PFSK-1 (cell line): ENCODE measurements around the gene CENPS.

Experiments used
- FOXP2 ChIP-seq: optimal IDR thresholded peaks from 2 replicates; pipeline ENCODE3; 2011; ENCODE audit warnings: borderline replicate concordance, control low read depth, inconsistent platforms; ENCODE audit not compliant: insufficient read depth; ENCODE audit errors: extremely low read length, extremely low read depth
- POLR2AphosphoS5 ChIP-seq: IDR thresholded peaks from 2 replicates; pipeline ENCODE4 v1.6.1; 2012; ENCODE audit warnings: low read depth, mild to moderate bottlenecking, control low read depth, low read length, moderate library complexity
- REST ChIP-seq, 2 experiments: IDR thresholded peaks; 2 replicates each; pipeline versions ENCODE4 v1.6.1 to v1.8.0; 2011 to 2012; ENCODE audit warnings: low read depth in 2 of 2, low read length in 2 of 2, control low read depth in 1 of 2, inconsistent platforms in 1 of 2, mild to moderate bottlenecking in 1 of 2, moderate library complexity in 1 of 2; ENCODE audit not compliant: insufficient read depth in 1 of 2
- SIN3A ChIP-seq: IDR thresholded peaks from 2 replicates; pipeline ENCODE4 v1.6.1; 2012; ENCODE audit warnings: mild to moderate bottlenecking, low read length, moderate library complexity, borderline replicate concordance; ENCODE audit not compliant: insufficient read depth
- TAF1 ChIP-seq: IDR thresholded peaks from 2 replicates; pipeline ENCODE4 v1.6.1; 2012; ENCODE audit warnings: low read length, control low read depth, borderline replicate concordance; ENCODE audit not compliant: insufficient read depth

Gene CENPS

GRCh38 chr1:10386761-10387676 is 43.2 kb upstream of the CENPS start:
- TF ChIP-seq FOXP2 (no peak), SIN3A (no peak), TAF1 (no peak), REST (IDR thresholded peaks at IDR 0.05; ENCODE audit: insufficient read depth in 1 of 2, low read depth in 2 of 2, low read length in 2 of 2) (no peak), POLR2AphosphoS5 (no peak)

- no peak for TF ChIP-seq SIN3A
- no peak for TF ChIP-seq FOXP2
- TF ChIP-seq TAF1 = no peak
- no peak for TF ChIP-seq POLR2AphosphoS5
- TF ChIP-seq REST (IDR thresholded peaks at IDR 0.05; ENCODE audit: insufficient read depth in 1 of 2, low read depth in 2 of 2, low read length in 2 of 2) = no peak
Observed at GRCh38 chr1:10387677-10388386, 42.4 kb upstream of the CENPS start.

DNA sequence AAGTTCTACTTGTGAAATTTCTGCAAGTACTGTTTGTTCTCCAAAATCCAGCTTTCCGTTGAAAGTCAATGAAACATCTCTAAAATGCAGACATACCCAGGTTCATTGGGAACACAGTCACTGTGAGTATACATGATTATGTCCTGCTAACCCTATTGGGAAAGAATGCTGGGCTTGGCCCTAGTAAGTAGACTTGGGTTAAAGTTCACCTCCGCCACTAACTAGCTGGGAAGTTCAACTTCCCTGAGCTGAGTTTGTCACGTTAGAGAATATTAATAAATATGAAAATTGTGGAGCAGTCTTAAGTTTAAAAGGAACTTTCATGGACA is 41.9 kb upstream of the CENPS start:
- TF ChIP-seq TAF1 (no peak), POLR2AphosphoS5 (no peak), REST (IDR thresholded peaks at IDR 0.05; ENCODE audit: insufficient read depth in 1 of 2, low read depth in 2 of 2, low read length in 2 of 2) (no peak), SIN3A (no peak), FOXP2 (no peak)

DNA sequence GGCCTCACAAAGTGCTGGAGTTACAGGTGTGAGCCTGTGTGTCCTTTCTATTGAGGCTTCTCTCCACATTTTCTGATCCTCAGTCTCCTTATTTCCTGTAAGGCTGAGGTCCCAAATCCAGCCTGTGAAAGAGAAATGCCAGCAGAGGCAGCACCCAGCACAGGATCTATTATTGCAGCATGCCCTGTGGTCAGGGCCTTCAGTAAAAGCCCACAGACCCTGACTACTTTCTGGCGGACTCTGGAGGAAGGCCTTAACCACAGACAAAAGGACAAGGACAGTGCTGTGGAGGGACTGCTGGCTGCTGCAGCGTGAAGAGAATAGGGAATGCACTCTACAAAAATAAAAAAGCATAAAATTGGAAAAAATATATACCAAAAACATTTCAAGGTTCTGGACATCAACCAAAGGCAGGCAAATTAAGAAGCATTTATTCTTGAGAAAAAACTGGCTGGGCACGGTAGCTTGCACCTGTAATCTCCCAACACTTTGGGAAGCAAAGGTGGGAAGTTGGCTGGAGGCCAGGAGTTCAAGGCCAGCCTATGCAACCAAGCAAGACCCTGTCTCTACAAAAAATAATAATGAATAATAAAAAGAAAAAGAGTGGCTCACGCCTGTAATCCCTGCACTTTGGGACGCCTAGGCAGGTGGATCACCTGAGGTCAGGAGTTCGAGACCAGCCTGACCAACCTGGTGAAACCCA is 40.8 kb upstream of the CENPS start:
- TF ChIP-seq TAF1 (no peak), SIN3A (no peak), REST (IDR thresholded peaks at IDR 0.05; ENCODE audit: insufficient read depth in 1 of 2, low read depth in 2 of 2, low read length in 2 of 2) (no peak), POLR2AphosphoS5 (no peak), FOXP2 (no peak)
